ENCODE measurements around the gene UBXN6. TPM values are rescaled to one million over a fixed set of nuclear protein-coding genes. Genes with fewer than 3 reads are reported as not detected.

The UBXN6 gene
- total and polyA plus RNA-seq, 4 experiments from 2014 or later: 4.1 to 63.5 (median 33.8) TPM

GRCh38 chr19:4441994-4442818, 15.4 kb downstream of the UBXN6 start:
- Histone ChIP-seq H3K27me3 (ENCODE audit: insufficient read depth, low read length) (no peaks in the 10 kb centered on the region), H3K27ac (ENCODE audit: low read depth, low read length) (no peak overlapping the region), H3K4me3 (ENCODE audit: low read length in 2 of 2) (no peak overlapping the region), H3K4me1 (ENCODE audit: insufficient read depth, low read length) (no peaks in the 10 kb centered on the region), H3K9me3 (ENCODE audit: control insufficient read depth in 1 of 2, low read length in 2 of 2) (no peaks in the 10 kb centered on the region), H3K36me3 (ENCODE audit: insufficient read depth, low read length) (peaks cover 8% of the 10 kb centered on the region)
- Mint-ChIP-seq H3K27me3 (no peaks in the 10 kb centered on the region), H3K4me3 (peak overlapping the region in 2 of 8 donors; percentile 29 to 53), H3K9me3 (no peaks in the 10 kb centered on the region), H3K4me1 (peaks cover 0 to 8% (median 5%) of the 10 kb centered on the region in 4 donors), H3K36me3 (peaks cover 0 to 21% of the 10 kb centered on the region in 2 donors), H3K27ac (peak overlapping the region in 5 of 7 donors; percentile 42 to 86 (median 72))
- CTCF ChIA-PET (ENCODE audit: partially characterized antibody): no interaction called here
- intact Hi-C loops (cut with micrococcal nuclease): no loop called here
- POLR2A ChIA-PET (ENCODE audit: partially characterized antibody): no interaction called here
- DNase-seq: no peak

GRCh38 chr19:4439243-4439642, 18.4 kb downstream of the UBXN6 start:
- POLR2A ChIA-PET (ENCODE audit: partially characterized antibody): no interaction called here
- Mint-ChIP-seq H3K4me1 (peaks cover 1 to 6% (median 4%) of the 10 kb centered on the region in 4 donors), H3K27ac (peak overlapping the region in 1 of 7 donors; percentile 72), H3K27me3 (no peaks in the 10 kb centered on the region), H3K9me3 (no peaks in the 10 kb centered on the region), H3K4me3 (no peak overlapping the region), H3K36me3 (peaks cover 7 to 15% of the 10 kb centered on the region in 2 donors)
- Histone ChIP-seq H3K27ac (ENCODE audit: low read depth, low read length) (no peak overlapping the region), H3K36me3 (ENCODE audit: insufficient read depth, low read length) (no peaks in the 10 kb centered on the region), H3K4me3 (ENCODE audit: low read length in 2 of 2) (no peak overlapping the region), H3K4me1 (ENCODE audit: insufficient read depth, low read length) (no peaks in the 10 kb centered on the region), H3K9me3 (ENCODE audit: control insufficient read depth in 1 of 2, low read length in 2 of 2) (no peaks in the 10 kb centered on the region), H3K27me3 (ENCODE audit: insufficient read depth, low read length) (no peaks in the 10 kb centered on the region)
- CTCF ChIA-PET (ENCODE audit: partially characterized antibody): no interaction called here
- intact Hi-C loops (cut with micrococcal nuclease): no loop called here
- no peak for DNase-seq

GRCh38 chr19:4437103-4437502, 20.5 kb downstream of the UBXN6 start:
- no peak overlapping the region for H3K4me3 ChIP-seq (ENCODE audit: low read length in 2 of 2)
- H3K4me3 Mint-ChIP-seq: no peak overlapping the region
- ChIA-PET CTCF (ENCODE audit: partially characterized antibody) (no interaction called here), POLR2A (ENCODE audit: partially characterized antibody) (no interaction called here)
- H3K27me3 Mint-ChIP-seq: no peaks in the 10 kb centered on the region
- intact Hi-C loops (cut with micrococcal nuclease): no loop called here
- no peak overlapping the region for H3K27ac ChIP-seq (ENCODE audit: low read depth, low read length)
- H3K4me1 Mint-ChIP-seq: peaks cover 1 to 3% (median 2%) of the 10 kb centered on the region in 4 donors
- H3K4me1 ChIP-seq (ENCODE audit: insufficient read depth, low read length): no peaks in the 10 kb centered on the region
- no peaks in the 10 kb centered on the region for H3K36me3 ChIP-seq (ENCODE audit: insufficient read depth, low read length)
- no peaks in the 10 kb centered on the region for H3K9me3 ChIP-seq (ENCODE audit: control insufficient read depth in 1 of 2, low read length in 2 of 2)
- no peaks in the 10 kb centered on the region for H3K9me3 Mint-ChIP-seq
- H3K36me3 Mint-ChIP-seq: peaks cover 7 to 18% of the 10 kb centered on the region in 2 donors
- H3K27me3 ChIP-seq (ENCODE audit: insufficient read depth, low read length): no peaks in the 10 kb centered on the region
- DNase-seq: no peak
- no peak overlapping the region for H3K27ac Mint-ChIP-seq

- ChIA-PET CTCF (ENCODE audit: partially characterized antibody) (no interaction called here), POLR2A (ENCODE audit: partially characterized antibody) (no interaction called here)
- H3K9me3 Mint-ChIP-seq: no peaks in the 10 kb centered on the region
- intact Hi-C loops (cut with micrococcal nuclease): no loop called here
- peaks cover 10 to 24% of the 10 kb centered on the region in 2 donors for H3K36me3 Mint-ChIP-seq
- no peak overlapping the region for H3K27ac ChIP-seq (ENCODE audit: low read depth, low read length)
- no peak for DNase-seq
- H3K4me1 ChIP-seq (ENCODE audit: insufficient read depth, low read length): no peaks in the 10 kb centered on the region
- no peak overlapping the region for H3K4me3 ChIP-seq (ENCODE audit: low read length in 2 of 2)
- no peaks in the 10 kb centered on the region for H3K27me3 ChIP-seq (ENCODE audit: insufficient read depth, low read length)
- H3K4me3 Mint-ChIP-seq: no peak overlapping the region
- no peaks in the 10 kb centered on the region for H3K27me3 Mint-ChIP-seq
- no peak overlapping the region for H3K27ac Mint-ChIP-seq
- no peaks in the 10 kb centered on the region for H3K9me3 ChIP-seq (ENCODE audit: control insufficient read depth in 1 of 2, low read length in 2 of 2)
- H3K36me3 ChIP-seq (ENCODE audit: insufficient read depth, low read length): no peaks in the 10 kb centered on the region
- H3K4me1 Mint-ChIP-seq: peaks cover 0 to 1% (median 0%) of the 10 kb centered on the region in 4 donors
These were observed 21.4 kb downstream of the UBXN6 start for GRCh38 chr19:4436231-4436630.

- Histone ChIP-seq H3K27ac (ENCODE audit: low read depth, low read length) (no peak overlapping the region), H3K4me1 (ENCODE audit: insufficient read depth, low read length) (no peaks in the 10 kb centered on the region), H3K27me3 (ENCODE audit: insufficient read depth, low read length) (no peaks in the 10 kb centered on the region), H3K4me3 (ENCODE audit: low read length in 2 of 2) (no peak overlapping the region), H3K36me3 (ENCODE audit: insufficient read depth, low read length) (peaks cover 9% of the 10 kb centered on the region), H3K9me3 (ENCODE audit: control insufficient read depth in 1 of 2, low read length in 2 of 2) (no peaks in the 10 kb centered on the region)
- Mint-ChIP-seq H3K4me1 (peaks cover 0 to 1% (median 0%) of the 10 kb centered on the region in 4 donors), H3K27ac (peak overlapping the region in 2 of 7 donors; percentile 41 to 46), H3K36me3 (peaks cover 22 to 35% of the 10 kb centered on the region in 2 donors), H3K27me3 (no peaks in the 10 kb centered on the region), H3K4me3 (peak overlapping the region in 1 of 8 donors; percentile 48), H3K9me3 (no peaks in the 10 kb centered on the region)
- ChIA-PET CTCF (ENCODE audit: partially characterized antibody) (no interaction called here), POLR2A (ENCODE audit: partially characterized antibody) (no interaction called here)
- DNase-seq: no peak
- intact Hi-C loops (cut with micrococcal nuclease): no loop called here
These were observed 23.2 kb downstream of the UBXN6 start for GRCh38 chr19:4434391-4434790.

- CTCF ChIA-PET (ENCODE audit: partially characterized antibody): no interaction called here
- intact Hi-C loops (cut with micrococcal nuclease): no loop called here
- POLR2A ChIA-PET (ENCODE audit: partially characterized antibody): no interaction called here
These were observed 24.6 kb downstream of the UBXN6 start for GRCh38 chr19:4432918-4433506.

GRCh38 chr19:4431808-4432674, 25.6 kb downstream of the UBXN6 start:
- Mint-ChIP-seq H3K9me3 (no peaks in the 10 kb centered on the region), H3K27me3 (no peaks in the 10 kb centered on the region), H3K36me3 (peaks cover 26 to 37% of the 10 kb centered on the region in 2 donors), H3K4me1 (peaks cover 0 to 1% (median 0%) of the 10 kb centered on the region in 4 donors), H3K4me3 (no peak overlapping the region), H3K27ac (peak overlapping the region in 2 of 7 donors; percentile 57 to 60)
- H3K36me3 ChIP-seq (ENCODE audit: insufficient read depth, low read length): peaks cover 9% of the 10 kb centered on the region
- H3K4me3 ChIP-seq (ENCODE audit: low read length in 2 of 2): no peak overlapping the region
- H3K27me3 ChIP-seq (ENCODE audit: insufficient read depth, low read length): no peaks in the 10 kb centered on the region
- ChIA-PET POLR2A (ENCODE audit: partially characterized antibody) (no interaction called here), CTCF (ENCODE audit: partially characterized antibody) (no interaction called here)
- intact Hi-C loops (cut with micrococcal nuclease): no loop called here
- no peaks in the 10 kb centered on the region for H3K9me3 ChIP-seq (ENCODE audit: control insufficient read depth in 1 of 2, low read length in 2 of 2)
- no peak overlapping the region for H3K27ac ChIP-seq (ENCODE audit: low read depth, low read length)
- DNase-seq: no peak
- no peaks in the 10 kb centered on the region for H3K4me1 ChIP-seq (ENCODE audit: insufficient read depth, low read length)

More at GRCh38 chr19:4432918-4433506, 24.6 kb downstream of the UBXN6 start:
- Mint-ChIP-seq H3K36me3 (peaks cover 26 to 37% of the 10 kb centered on the region in 2 donors), H3K4me1 (peaks cover 0 to 1% (median 0%) of the 10 kb centered on the region in 4 donors), H3K27ac (no peak overlapping the region), H3K4me3 (no peak overlapping the region), H3K27me3 (no peaks in the 10 kb centered on the region), H3K9me3 (no peaks in the 10 kb centered on the region)
- Histone ChIP-seq H3K4me3 (ENCODE audit: low read length in 2 of 2) (no peak overlapping the region), H3K9me3 (ENCODE audit: control insufficient read depth in 1 of 2, low read length in 2 of 2) (no peaks in the 10 kb centered on the region), H3K27ac (ENCODE audit: low read depth, low read length) (no peak overlapping the region), H3K27me3 (ENCODE audit: insufficient read depth, low read length) (no peaks in the 10 kb centered on the region), H3K36me3 (ENCODE audit: insufficient read depth, low read length) (peaks cover 9% of the 10 kb centered on the region), H3K4me1 (ENCODE audit: insufficient read depth, low read length) (no peaks in the 10 kb centered on the region)
- no peak for DNase-seq
